Stimulated activated memory B cell treated with anti-CD40 and anti-IgM and Interleukin-4, amounts not matched to agents 10 μg/mL and 1 μg/mL and 100 μg/mL, for 72 hours (primary cell): Measurements from ENCODE around the gene CAPZA3.
"Not testable (repeated sequence)": the region's sequence is repeated elsewhere in the genome, so short reads cannot be mapped to it uniquely, and the experiment has no call there.

ENCODE experiments used
- ATAC-seq: fragments of 150-1000 bp; cut with Tn5 transposase; 2 replicates; pipeline ENCODE4 v1.10.0; 2021
- H3K27ac Mint-ChIP-seq: one replicate; pipeline ENCODE4 v1.8.0; 2022; ENCODE audit warnings: mild to moderate bottlenecking, mixed read lengths
- H3K27me3 Mint-ChIP-seq: one replicate; pipeline ENCODE4 v1.8.0; 2022; ENCODE audit warnings: mixed read lengths
- H3K36me3 Mint-ChIP-seq: one replicate; pipeline ENCODE4 v1.8.0; 2022; ENCODE audit warnings: mixed read lengths
- H3K4me1 Mint-ChIP-seq: one replicate; pipeline ENCODE4 v1.8.0; 2022; ENCODE audit warnings: mixed read lengths
- H3K4me3 Mint-ChIP-seq: one replicate; pipeline ENCODE4 v1.8.0; 2022; ENCODE audit warnings: mild to moderate bottlenecking, moderate library complexity, mixed read lengths
- H3K9me3 Mint-ChIP-seq: one replicate; pipeline ENCODE4 v1.8.0; 2022; ENCODE audit warnings: mixed read lengths

CAPZA3 gene

GRCh38 chr12:18737819-18738218 is at the start of gene CAPZA3, which contains the start of gene PLCZ1:
Gene CAPZA3, plus strand, starts transcription at chr12:18738119. Its CDS starts 150 bp downstream, at chr12:18738269.
Gene PLCZ1, minus strand, starts transcription at chr12:18738012. Its CDS starts 641 bp downstream, at chr12:18737371.
- no peak within 1 kb of the TSS for H3K4me3 Mint-ChIP-seq
- peaks cover 9% of the 10 kb centered on the region for H3K9me3 Mint-ChIP-seq
- no peak for ATAC-seq
- no peaks in the 10 kb centered on the region for H3K27me3 Mint-ChIP-seq
- H3K4me1 Mint-ChIP-seq: no peaks in the 10 kb centered on the region
- H3K27ac Mint-ChIP-seq: no peak within 1 kb of the TSS
- no peaks in the 10 kb centered on the region for H3K36me3 Mint-ChIP-seq

GRCh38 chr12:18689771-18690170 is 48.1 kb upstream of the CAPZA3 start:
- no peak overlapping the region for H3K27ac Mint-ChIP-seq
- H3K36me3 Mint-ChIP-seq: no peaks in the 10 kb centered on the region
- no peaks in the 10 kb centered on the region for H3K27me3 Mint-ChIP-seq
- ATAC-seq: no peak
- H3K4me1 Mint-ChIP-seq: no peaks in the 10 kb centered on the region
- H3K9me3 Mint-ChIP-seq: peaks cover 10% of the 10 kb centered on the region
- H3K4me3 Mint-ChIP-seq: no peak overlapping the region

- Mint-ChIP-seq H3K27me3 (no peaks in the 10 kb centered on the region), H3K36me3 (no peaks in the 10 kb centered on the region), H3K4me3 (no peak overlapping the region), H3K27ac (no peak overlapping the region), H3K9me3 (peaks cover 11% of the 10 kb centered on the region), H3K4me1 (no peaks in the 10 kb centered on the region)
- no peak for ATAC-seq
Observed at GRCh38 chr12:18690653-18691052, 47.3 kb upstream of the CAPZA3 start.

GRCh38 chr12:18693986-18694385 is 43.9 kb upstream of the CAPZA3 start:
- peaks cover 17% of the 10 kb centered on the region for H3K9me3 Mint-ChIP-seq
- not testable (repeated sequence) for H3K27me3 Mint-ChIP-seq, H3K4me3 Mint-ChIP-seq, ATAC-seq, H3K27ac Mint-ChIP-seq, H3K4me1 Mint-ChIP-seq, H3K36me3 Mint-ChIP-seq

- no peak overlapping the region for H3K4me3 Mint-ChIP-seq
- H3K4me1 Mint-ChIP-seq: no peaks in the 10 kb centered on the region
- ATAC-seq: no peak
Observed at GRCh38 chr12:18696971-18697602, 40.8 kb upstream of the CAPZA3 start.

GRCh38 chr12:18700271-18700670 is 37.6 kb upstream of the CAPZA3 start:
- Mint-ChIP-seq H3K4me3 (no peak overlapping the region), H3K9me3 (peaks cover 13% of the 10 kb centered on the region), H3K27me3 (no peaks in the 10 kb centered on the region), H3K4me1 (no peaks in the 10 kb centered on the region), H3K36me3 (no peaks in the 10 kb centered on the region), H3K27ac (no peak overlapping the region)
- no peak for ATAC-seq

More at GRCh38 chr12:18696971-18697602, 40.8 kb upstream of the CAPZA3 start:
- Mint-ChIP-seq H3K27me3 (no peaks in the 10 kb centered on the region), H3K36me3 (no peaks in the 10 kb centered on the region), H3K9me3 (peaks cover 12% of the 10 kb centered on the region), H3K27ac (no peak overlapping the region)

GRCh38 chr12:18703321-18703720 is 34.6 kb upstream of the CAPZA3 start:
- Mint-ChIP-seq H3K4me1 (no peaks in the 10 kb centered on the region), H3K9me3 (peaks cover 14% of the 10 kb centered on the region), H3K4me3 (no peak overlapping the region), H3K27me3 (no peaks in the 10 kb centered on the region), H3K36me3 (no peaks in the 10 kb centered on the region), H3K27ac (no peak overlapping the region)
- no peak for ATAC-seq

- no peaks in the 10 kb centered on the region for H3K4me1 Mint-ChIP-seq
- peaks cover 14% of the 10 kb centered on the region for H3K9me3 Mint-ChIP-seq
- no peak overlapping the region for H3K27ac Mint-ChIP-seq
- H3K4me3 Mint-ChIP-seq: no peak overlapping the region
- no peak for ATAC-seq
- no peaks in the 10 kb centered on the region for H3K36me3 Mint-ChIP-seq
- H3K27me3 Mint-ChIP-seq: no peaks in the 10 kb centered on the region
Observed at GRCh38 chr12:18703911-18704310, 34.0 kb upstream of the CAPZA3 start.

GRCh38 chr12:18706798-18707197 is 31.1 kb upstream of the CAPZA3 start:
- ATAC-seq: no peak
- H3K9me3 Mint-ChIP-seq: peaks cover 19% of the 10 kb centered on the region
- no peaks in the 10 kb centered on the region for H3K4me1 Mint-ChIP-seq
- no peaks in the 10 kb centered on the region for H3K36me3 Mint-ChIP-seq
- no peaks in the 10 kb centered on the region for H3K27me3 Mint-ChIP-seq
- no peak overlapping the region for H3K4me3 Mint-ChIP-seq
- H3K27ac Mint-ChIP-seq: no peak overlapping the region

GRCh38 chr12:18716236-18716635 is 21.7 kb upstream of the CAPZA3 start:
- Mint-ChIP-seq H3K4me3 (no peak overlapping the region), H3K9me3 (peaks cover 6% of the 10 kb centered on the region), H3K4me1 (no peaks in the 10 kb centered on the region), H3K27ac (no peak overlapping the region), H3K27me3 (no peaks in the 10 kb centered on the region), H3K36me3 (no peaks in the 10 kb centered on the region)
- no peak for ATAC-seq

- H3K27me3 Mint-ChIP-seq: no peaks in the 10 kb centered on the region
- H3K4me1 Mint-ChIP-seq: no peaks in the 10 kb centered on the region
- no peak overlapping the region for H3K4me3 Mint-ChIP-seq
- no peaks in the 10 kb centered on the region for H3K36me3 Mint-ChIP-seq
- no peak for ATAC-seq
- no peak overlapping the region for H3K27ac Mint-ChIP-seq
- peaks cover 6% of the 10 kb centered on the region for H3K9me3 Mint-ChIP-seq
Observed at GRCh38 chr12:18718462-18718861, 19.5 kb upstream of the CAPZA3 start.

GRCh38 chr12:18719922-18720510 is 17.9 kb upstream of the CAPZA3 start:
- Mint-ChIP-seq H3K36me3 (no peaks in the 10 kb centered on the region), H3K4me3 (no peak overlapping the region), H3K9me3 (peaks cover 14% of the 10 kb centered on the region), H3K27ac (no peak overlapping the region), H3K27me3 (no peaks in the 10 kb centered on the region), H3K4me1 (no peaks in the 10 kb centered on the region)
- no peak for ATAC-seq

GRCh38 chr12:18720690-18721089 is 17.2 kb upstream of the CAPZA3 start:
- no peaks in the 10 kb centered on the region for H3K4me1 Mint-ChIP-seq
- H3K36me3 Mint-ChIP-seq: no peaks in the 10 kb centered on the region
- H3K27me3 Mint-ChIP-seq: no peaks in the 10 kb centered on the region
- peaks cover 17% of the 10 kb centered on the region for H3K9me3 Mint-ChIP-seq
- no peak overlapping the region for H3K27ac Mint-ChIP-seq
- ATAC-seq: no peak
- no peak overlapping the region for H3K4me3 Mint-ChIP-seq

GRCh38 chr12:18721452-18721851 is 16.5 kb upstream of the CAPZA3 start:
- Mint-ChIP-seq H3K36me3 (no peaks in the 10 kb centered on the region), H3K9me3 (peaks cover 17% of the 10 kb centered on the region), H3K4me1 (no peaks in the 10 kb centered on the region), H3K27ac (no peak overlapping the region), H3K27me3 (no peaks in the 10 kb centered on the region), H3K4me3 (no peak overlapping the region)
- ATAC-seq: no peak

GRCh38 chr12:18723752-18724151 is 14.2 kb upstream of the CAPZA3 start:
- Mint-ChIP-seq H3K4me1 (no peaks in the 10 kb centered on the region), H3K27me3 (no peaks in the 10 kb centered on the region), H3K36me3 (no peaks in the 10 kb centered on the region), H3K9me3 (peaks cover 18% of the 10 kb centered on the region), H3K4me3 (no peak overlapping the region), H3K27ac (no peak overlapping the region)
- no peak for ATAC-seq

GRCh38 chr12:18731156-18731555 is 6.8 kb upstream of the CAPZA3 start:
- H3K27ac Mint-ChIP-seq: no peak overlapping the region
- H3K4me3 Mint-ChIP-seq: no peak overlapping the region
- H3K9me3 Mint-ChIP-seq: peaks cover 15% of the 10 kb centered on the region
- no peaks in the 10 kb centered on the region for H3K27me3 Mint-ChIP-seq
- no peaks in the 10 kb centered on the region for H3K36me3 Mint-ChIP-seq
- no peak for ATAC-seq
- no peaks in the 10 kb centered on the region for H3K4me1 Mint-ChIP-seq
